GM04504 (cell line): Measurements from ENCODE around the gene RAB31.
A peak's percentile ranks its signal among the peaks of the same experiment; 100 is the strongest.
"Not testable (repeated sequence)": the region's sequence is repeated elsewhere in the genome, so short reads cannot be mapped to it uniquely, and the experiment has no call there.

Experiments
- DNase-seq: peaks from one replicate; pipeline ENCODE4 v3.0.0-alpha.2; 2012; ENCODE audit warnings: low read depth

RAB31 gene, protein sequence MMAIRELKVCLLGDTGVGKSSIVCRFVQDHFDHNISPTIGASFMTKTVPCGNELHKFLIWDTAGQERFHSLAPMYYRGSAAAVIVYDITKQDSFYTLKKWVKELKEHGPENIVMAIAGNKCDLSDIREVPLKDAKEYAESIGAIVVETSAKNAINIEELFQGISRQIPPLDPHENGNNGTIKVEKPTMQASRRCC

DNA sequence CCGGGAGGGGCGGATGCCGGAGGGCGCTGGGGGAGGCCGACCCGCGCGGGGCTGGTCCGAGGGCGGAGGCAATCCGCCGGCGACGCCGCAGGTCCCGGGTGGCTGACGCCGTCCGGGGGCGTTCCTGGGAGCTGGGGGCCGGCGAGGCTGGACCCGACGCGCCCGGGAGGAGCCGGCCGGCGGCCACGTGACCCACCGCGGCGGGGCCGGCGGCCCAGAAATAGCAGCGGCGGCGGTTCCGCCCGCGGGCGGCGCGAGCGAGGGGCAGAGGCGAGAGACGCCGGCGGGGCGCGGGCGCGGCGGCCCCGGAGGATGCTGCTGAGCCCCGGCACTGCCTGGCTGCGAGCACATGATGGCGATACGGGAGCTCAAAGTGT is at the start of gene RAB31:
RAB31 (plus strand) TSS at position 245 of the 377 bp plus-strand sequence; CDS start at position 350, 105 bp downstream.
- DNase-seq = peak; percentile 75

DNA sequence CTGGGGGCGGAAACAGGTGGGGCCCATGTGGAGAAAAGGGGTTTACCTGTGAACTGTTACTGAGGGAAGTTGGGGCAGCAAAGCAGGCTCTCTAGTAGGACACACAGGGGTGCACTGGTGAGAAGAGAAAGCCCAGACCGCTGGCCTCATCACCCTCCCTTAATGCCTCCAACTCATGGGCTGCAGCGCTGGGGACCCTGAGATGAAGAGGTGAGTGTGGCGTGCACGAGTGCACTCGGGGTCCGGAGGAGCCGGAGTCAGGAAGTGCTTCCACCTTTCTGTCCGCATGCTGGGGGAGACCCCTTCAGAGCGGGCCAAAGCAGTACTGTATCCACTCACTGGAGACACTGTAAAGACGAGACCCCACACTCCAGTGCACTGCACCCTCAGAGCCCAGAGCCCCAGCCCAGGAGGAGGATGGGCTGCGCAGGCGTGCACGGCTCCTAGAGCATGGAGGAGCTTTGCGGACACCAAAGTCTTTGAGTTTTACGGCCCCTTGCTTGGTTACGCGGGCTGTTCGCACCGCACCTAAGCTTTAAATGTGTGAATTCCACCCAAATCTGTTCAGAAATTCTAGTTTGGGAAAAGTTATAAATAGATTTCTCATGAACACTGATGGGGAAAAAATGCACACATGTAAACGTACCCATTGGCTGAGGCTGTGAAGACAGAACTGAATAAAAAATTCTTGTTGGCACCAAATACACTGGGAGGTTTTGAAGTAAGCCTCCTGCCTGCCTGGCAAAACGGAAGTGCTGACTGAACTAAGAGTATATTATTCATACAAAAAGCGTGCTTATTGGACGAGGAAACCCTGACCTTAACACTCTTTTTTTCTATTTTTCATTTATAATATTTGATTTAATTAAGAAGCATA is 48.4 kb upstream of the RAB31 start:
- no peak for DNase-seq

DNA sequence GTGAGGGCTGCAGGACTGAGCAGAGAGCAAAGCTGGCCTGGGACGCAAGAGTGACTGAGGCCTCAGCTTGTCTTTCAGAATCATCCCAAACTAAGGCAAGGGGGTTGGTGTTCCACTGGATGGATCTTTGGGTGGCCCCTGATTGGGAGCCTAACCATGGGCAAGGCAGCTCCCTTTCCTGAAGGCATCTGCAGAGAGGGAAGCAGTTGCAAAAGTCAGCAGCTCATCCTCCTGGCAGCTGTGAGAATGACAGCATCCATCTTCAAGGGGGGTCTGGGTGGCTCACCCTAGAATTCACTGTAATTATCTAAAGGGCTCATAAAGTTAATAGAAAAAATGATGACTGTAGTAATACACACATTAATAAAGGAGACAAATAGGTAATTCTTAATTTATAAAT is 46.5 kb upstream of the RAB31 start:
- DNase-seq = no peak

DNA sequence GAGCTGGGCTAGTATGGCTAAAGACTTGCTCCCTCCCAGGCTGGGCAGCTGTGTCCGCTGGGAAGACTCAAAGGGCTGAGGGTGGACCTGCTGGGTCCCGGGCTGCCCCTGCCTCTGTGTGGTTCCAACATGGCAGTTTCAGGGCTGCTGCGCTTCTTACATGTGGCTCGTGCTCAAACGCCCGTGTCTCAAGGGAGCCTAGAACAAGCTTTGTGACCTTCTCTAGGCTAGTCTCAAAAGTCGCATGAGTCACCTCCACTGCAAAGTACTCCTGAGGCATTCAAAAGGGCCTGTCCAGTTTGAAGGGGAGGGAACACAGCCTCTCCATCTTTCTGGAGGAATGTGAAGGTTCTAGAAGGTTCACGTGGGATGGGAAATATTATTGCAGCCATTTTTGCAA is 44.7 kb upstream of the RAB31 start:
- DNase-seq = no peak

DNA sequence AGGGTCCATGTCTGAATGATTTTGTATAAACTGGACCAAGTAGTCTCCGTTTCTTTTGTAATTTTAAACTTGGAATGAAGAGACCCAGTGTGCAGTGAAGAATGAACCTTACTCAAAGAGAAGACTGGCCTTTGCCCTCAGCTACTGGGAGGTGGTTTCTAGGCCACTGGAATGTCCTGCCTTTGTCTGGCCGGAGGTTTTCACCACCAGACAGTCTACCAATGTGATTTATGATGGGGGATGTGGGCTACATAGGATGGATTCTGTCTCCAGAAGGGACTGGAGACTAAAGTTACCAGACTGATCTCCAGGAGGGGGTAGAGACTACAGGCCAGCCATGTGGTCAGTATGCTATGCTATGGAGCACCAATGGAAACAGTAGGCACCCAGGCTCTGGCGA is 42.8 kb upstream of the RAB31 start:
- no peak for DNase-seq

DNA sequence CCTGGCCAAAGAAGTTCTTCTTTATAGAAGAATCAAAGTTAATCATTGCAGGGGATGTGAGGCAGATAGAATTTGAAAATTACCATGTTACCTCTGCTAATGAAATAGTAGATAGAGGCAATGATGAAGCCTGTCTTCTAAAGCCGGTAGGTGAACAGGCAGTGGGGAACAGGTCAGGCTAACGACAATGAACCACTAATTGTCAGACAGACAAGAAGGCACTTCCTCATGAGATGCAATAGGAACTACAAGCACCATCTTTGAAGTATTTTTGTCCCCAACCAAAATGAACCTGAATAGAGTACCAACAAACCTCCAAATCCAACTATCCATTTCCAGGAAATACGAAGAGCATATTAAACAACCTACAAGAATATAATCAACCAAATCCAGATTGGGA is 41.6 kb upstream of the RAB31 start:
- DNase-seq = no peak

DNA sequence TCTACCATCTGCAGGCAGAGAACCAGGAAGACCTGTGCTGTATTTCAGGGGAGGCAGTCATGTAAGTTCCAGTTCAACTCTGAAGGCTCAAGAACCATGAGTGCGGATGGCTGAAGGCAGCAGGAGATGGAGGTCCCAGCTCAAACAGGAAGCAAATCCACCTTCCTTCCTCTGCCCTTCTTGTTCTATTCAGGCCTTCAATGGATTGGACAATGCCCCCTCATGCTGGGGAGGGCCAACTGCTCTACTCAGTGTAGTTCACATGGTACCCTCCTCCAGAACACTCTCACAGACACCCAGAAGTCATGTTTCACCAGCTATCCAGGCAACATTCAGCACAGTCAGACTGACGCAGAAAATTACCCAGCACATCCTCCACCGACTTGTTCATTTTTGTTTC is 39.1 kb upstream of the RAB31 start:
- DNase-seq = no peak

DNA sequence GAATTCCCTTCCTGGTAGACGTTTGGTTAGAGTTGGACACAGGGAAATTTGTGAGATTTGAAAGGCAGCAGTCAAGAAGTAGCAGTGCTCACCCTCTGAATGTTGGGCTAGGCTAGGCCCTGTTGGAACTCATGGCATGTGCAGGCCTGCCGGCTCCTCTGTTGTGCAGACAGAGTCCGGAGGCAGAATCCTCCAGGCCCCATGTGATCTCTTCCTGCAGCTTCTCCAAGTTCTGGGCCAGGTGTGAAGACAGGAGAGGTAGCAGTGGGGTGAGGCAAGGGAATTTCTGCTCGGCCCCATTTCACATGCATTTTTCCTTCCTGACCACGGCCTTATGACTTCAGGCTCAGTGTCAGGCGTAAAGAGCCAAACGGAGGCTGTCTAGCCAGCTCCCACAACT is 36.9 kb upstream of the RAB31 start:
- no peak for DNase-seq

DNA sequence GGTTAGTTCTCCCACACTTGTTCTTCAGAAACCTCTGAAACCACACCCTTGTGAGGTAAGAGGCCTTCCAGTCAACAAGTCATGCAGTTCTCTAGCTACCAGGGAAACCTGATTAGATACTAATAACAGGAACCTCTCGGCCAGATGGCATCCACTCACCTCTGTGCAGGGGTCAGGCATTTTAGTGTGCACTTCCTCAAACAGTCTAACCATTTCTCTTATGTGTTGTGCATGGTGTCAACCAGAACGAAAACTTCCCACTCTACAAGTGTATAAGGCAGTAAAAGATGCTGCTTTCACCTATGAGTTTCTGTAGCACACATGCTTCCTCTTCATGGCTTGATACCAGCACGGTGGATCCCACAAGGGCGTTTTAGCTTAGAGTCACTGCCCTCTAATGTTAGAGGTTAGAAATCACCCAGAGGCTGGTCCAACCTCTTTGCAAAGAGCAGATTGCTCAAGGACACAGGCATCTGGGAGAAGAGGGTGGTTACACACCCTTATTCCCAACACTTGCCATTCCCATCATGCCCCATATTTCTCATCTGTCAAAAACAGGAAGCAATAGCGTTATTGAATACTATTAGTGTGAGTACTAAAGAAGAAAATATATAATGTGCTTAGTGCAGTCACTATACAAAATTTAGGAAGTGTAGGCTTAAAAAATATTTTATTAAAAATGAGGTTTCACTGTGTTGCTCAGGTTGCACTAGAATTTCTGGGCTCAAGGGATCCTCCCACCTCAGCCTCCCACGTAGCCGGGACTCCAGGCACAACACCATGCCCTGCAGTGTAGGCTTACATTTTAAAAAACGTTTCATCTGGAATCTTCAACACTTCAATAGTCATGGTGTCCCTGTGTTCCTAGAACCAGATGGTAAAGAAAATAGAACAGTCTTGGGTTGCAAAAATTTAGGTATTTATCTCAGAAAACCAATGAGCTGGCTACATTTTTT is 34.5 kb upstream of the RAB31 start:
- peak; percentile 68 for DNase-seq

DNA sequence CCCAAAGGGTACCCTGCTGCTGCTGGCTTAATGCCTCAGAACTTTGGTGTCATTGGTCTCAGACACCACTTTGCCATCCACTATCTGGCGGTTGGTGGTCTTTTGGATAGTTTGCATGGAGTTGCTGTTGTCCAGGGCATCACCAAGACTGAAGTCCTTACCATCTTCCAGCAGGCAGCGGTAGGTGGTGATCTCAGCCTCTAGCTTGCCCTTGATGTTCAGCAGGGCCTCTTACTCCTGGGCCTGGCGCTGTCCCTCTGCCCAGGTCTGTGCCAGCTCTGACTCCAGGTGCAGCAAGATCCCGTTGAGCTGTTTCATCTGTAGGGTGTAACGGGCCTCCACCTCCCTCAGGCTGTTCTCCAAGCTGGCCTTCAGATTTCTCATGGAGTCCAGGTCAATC is 29.9 kb upstream of the RAB31 start:
- DNase-seq = not testable (repeated sequence)

DNA sequence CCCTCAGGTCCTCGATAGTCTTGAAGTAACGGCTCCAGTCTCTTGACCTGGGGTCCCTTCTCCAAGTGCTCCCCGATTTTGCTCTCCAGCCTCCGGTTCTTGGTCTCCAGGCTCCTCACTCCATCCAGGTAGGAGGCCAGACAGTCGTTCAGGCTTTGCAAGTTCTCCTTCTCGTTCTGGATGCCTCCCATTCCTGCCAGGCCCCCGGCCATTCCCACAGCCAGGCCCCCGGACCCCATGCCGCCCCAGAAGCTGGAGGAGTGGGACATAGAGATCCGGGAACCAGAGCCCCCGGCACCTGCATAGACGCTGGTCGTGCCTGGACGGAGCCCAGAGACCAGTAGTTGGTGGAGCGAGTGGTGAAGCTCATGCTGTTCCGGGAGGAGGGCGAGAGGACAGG is 29.0 kb upstream of the RAB31 start:
- no peak for DNase-seq

DNA sequence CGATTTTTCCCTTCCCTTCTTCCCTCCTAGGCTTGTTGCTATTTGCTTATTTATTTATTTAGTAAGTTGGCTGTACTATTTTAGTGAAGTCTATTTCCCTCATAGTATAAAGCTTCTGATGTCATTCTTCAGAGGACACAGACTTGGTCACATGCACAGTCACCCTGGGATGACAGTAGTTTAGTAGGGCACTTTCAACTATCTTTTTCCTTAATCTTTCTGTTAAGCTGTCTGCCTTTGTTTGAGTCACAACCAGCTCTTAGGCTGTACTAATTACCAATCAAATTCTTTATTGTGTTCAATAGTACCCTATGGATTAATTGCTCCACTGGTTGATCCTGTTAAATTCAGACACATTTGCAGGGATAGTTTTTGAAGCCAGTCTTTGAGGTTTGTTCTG is 26.9 kb upstream of the RAB31 start:
- no peak for DNase-seq

DNA sequence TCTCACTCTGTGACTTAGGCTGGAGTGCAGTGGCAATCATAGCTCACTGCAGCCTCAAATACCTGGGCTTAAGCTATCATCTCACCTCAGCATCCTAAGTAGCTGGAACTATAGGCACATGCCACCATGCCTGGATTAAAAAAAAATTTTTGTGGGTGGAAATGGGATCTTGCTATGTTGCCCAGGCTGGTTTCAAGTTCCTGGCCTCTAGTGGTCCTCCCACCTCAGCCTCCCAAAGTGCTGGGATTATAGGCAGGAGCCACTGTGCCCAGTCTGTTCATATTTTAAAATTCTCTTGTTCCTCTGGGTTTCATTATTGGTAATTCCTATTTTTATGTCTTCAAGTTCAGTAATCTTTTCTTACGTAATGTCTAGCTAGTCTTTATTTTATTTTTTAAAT is 25.5 kb upstream of the RAB31 start:
- no peak for DNase-seq

DNA sequence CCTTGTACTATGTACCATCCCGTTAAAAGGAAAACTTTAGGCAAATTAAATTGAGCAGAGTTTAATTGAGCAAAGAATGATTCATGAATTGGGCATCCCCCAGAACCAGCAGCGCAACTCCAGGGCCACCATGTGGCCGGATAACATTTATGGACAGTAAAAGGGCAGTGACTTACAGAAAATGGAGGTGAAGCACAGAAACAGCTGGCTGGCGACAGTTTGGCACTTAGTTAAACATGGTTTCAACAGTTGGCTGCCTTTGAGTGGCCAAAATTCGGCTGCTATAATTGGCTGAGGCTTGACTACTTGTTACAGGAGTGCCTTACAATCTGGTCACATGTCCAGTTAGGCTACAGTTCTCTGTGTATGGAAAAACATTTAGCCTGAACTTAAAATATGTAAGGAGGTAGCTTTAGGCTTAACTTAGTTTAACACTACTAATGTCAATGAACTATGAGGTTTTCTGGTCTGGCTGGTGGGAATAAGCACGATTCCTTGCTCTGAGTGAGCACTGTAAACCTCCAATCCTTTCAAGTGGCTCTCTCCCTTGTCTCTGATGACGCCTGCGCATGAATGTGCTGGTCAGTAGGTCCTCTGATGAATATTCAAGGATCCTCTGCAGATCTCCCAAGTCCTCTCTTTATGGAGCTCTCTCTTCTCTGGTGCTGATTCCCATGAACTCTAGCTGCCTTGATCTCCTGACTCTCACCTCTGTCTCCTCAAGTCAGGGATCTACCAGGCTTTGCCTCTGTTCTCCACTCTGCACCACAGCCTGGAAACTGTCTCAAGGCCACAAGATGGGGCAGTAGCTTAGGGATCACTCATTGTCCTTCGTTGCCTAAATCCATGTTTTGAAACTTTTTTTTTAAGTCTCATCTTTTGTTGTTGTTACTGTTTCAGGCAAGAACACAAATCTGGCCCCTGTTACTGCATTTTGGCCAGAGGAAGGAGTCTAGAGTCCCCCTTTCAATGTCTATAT is 24.4 kb upstream of the RAB31 start:
- DNase-seq = peak; percentile 67

DNA sequence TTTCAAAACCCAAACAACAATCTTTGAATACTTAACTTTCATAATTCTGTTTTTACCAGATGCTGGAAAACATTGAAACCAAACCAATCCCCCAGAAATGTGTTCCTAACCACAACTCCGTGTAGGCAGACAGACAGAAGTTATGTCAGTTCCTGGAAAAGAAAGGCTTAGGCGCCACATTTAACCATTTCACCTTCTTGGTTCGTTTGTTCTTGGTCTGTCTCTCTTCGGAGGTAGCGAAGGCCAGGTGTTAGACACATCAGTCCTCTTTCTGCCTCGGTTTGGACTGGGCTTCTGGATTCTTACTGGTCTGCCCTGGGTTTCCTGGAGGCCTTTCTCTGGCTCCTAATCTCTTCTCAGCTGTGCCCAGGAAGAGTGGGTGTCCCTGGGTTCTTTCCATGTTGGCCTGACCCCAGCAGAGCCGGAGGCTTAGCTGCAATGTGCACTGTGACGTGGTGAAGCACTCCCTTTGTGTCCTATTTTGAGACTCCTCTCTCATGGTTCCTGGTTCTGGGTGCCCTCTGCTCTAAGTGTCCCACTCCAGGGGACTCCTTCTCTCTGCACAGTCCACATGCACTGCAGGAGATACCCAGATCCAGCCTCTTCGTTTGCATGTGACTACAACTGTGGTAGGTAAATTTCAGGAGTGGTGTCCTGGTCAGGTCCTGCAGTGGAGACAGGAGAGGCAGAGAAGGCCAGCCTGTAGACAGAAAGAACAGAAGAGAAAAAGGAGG is 23.1 kb upstream of the RAB31 start:
- no peak for DNase-seq

DNA sequence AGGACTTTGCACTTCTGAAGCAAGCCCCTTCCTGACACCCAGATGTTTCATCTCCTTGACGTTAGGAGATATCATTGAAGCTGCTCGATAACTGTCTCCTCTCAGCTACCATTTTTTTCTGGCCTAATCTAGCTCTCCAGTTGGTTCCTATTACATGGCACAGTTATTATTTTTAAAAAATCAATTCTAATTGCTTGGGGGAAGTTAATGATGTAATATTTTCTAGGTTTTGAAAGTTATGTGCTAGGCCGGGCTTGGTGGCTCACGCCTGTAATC is 22.5 kb upstream of the RAB31 start:
- no peak for DNase-seq

DNA sequence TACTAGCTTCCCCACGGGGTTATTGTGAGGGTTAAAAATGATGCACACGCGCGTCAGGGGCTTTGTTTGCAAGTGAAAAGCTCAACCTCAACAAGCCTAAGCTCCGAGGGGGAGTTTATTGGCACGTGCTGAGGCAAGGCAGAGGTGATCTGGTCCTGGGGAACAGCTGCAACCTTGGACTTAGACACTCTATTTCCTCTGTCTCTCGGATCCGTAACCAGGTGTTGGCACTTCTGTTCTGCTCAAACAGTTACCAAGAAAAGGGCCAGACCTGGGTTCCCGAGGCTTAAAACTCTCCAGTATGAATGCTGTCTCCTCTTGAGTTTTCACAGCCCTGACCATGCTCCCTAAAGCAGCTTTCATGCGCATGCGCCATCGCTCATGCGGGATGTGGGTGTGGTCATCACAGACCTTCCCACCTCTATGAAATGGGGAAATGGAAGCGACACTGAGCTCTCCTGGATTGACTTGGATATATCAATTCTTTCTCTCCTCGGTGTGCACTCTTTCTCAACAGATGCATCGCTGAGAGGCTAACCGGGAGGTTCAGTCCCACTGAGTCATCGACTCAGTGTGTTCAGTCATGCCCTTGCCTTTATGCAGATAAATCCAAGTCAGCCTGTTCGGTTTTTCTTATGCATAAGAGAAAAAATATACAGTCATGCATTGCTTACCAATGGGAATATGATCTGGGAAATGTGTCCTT is 19.9 kb upstream of the RAB31 start:
- DNase-seq = no peak

DNA sequence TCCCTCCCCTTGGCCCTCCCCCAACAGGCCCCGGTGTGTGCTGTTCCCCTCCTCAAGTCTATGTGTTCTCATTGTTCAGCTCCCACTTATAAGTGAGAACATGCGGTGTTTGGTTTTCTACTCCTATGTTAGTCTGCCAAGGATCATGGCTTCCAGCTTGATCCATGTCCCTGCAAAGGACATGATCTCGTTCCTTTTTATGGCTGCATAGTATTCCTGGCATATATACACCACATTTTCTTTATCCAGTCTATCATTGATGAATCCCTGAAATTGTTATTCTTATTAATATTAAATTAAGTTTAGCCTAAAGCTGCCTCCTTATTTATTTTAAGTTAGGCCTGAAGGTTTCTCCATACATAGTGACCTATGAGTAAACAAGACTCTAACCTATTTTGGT is 18.8 kb upstream of the RAB31 start:
- DNase-seq = no peak

DNA sequence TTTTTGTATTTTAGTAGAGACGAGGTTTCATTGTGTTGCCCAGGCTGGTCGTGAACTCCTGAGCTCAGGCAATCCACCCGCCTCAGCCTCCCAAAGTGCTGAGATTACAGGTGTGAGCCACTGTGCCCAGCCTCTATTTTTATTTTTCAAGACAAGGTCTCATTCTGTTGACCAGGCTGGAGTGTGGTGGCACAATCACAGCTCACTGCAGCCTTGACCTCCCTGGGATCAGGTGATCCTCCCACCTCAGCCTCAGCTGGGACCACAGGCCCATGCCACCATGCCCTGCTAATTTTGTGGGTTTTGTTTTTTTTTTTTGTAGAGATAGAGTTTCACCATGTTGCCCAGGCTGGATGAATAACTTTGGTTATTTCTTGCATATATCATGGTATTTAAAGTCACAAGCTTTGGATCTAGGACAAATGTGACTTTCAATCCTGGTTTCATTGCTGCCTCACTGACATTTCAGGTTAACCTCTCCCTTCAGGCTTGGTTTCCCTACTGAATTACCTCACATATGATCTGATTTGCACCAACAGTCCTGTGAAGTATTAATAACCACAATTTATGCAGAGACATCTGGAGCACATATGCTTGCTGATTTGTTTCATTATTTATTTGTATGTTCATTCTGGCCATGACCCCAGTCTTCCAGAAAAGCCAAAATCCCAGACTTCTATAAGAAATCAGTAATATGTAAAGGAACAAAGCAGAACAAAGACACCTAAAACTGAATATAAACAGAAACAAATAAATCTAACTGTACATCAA is 17.5 kb upstream of the RAB31 start:
- DNase-seq = no peak

DNA sequence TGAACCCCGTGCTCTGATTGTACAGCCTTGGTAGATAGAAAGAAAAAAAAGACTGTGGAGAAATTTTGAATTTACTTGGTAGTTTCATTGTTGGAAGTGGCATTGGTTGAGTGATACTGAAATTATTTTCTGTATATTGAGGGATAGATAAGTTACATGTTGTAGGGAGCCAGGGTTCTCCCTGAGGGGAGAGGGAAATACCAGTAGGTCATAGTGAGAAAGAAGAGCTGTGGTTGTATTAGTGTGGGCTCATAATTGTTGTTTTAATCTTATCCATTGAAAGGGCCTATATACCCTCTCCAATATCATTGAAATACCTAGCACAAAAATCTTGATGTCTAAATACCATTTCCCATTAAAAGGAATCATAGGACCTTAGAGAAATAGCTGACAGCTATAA is 16.9 kb upstream of the RAB31 start:
- DNase-seq = no peak
